Fibroblast of pulmonary artery (primary cell): Measurements from ENCODE around the gene ABCA9.
"Not testable (repeated sequence)": the region's sequence is repeated elsewhere in the genome, so short reads cannot be mapped to it uniquely, and the experiment has no call there.

ENCODE experiments used
- DNase-seq: peaks from one replicate; pipeline ENCODE4 v3.0.0-alpha.2; 2010; ENCODE audit warnings: low read depth
- H3K4me3 ChIP-seq: replicated peaks from 2 replicates; pipeline ENCODE4 v1.5.1; 2011; ENCODE audit warnings: low read depth, mild to moderate bottlenecking, control low read depth, low read length, moderate library complexity
- TF ChIP-seq, protein P1 (sequence below): IDR thresholded peaks from 2 replicates; pipeline ENCODE4 v1.5.1; 2011; ENCODE audit warnings: mild to moderate bottlenecking, control low read depth, low read length, inconsistent platforms; ENCODE audit errors: missing control alignments

Gene ABCA9

DNA sequence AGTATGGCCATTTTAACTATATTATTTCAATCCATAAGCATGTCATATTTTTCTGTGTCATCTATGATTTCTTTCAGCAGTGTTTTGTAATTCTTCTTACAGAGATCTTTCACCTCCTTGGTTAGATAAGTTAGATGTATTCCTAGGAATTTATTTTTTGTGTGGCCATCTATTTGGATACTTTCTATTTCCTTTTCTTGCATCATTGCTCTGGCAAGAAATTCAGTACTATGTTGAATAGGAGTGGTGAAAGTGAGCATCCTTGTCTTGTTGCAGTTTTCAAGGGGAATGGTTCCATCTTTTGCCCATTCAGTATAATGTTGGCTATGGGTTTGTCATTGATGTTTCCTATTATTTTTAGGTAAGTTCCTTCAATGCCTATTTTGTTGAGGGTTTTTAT, 15.1 kb upstream of the ABCA9 start:
- no peak for DNase-seq
- TF ChIP-seq, protein P1, sequence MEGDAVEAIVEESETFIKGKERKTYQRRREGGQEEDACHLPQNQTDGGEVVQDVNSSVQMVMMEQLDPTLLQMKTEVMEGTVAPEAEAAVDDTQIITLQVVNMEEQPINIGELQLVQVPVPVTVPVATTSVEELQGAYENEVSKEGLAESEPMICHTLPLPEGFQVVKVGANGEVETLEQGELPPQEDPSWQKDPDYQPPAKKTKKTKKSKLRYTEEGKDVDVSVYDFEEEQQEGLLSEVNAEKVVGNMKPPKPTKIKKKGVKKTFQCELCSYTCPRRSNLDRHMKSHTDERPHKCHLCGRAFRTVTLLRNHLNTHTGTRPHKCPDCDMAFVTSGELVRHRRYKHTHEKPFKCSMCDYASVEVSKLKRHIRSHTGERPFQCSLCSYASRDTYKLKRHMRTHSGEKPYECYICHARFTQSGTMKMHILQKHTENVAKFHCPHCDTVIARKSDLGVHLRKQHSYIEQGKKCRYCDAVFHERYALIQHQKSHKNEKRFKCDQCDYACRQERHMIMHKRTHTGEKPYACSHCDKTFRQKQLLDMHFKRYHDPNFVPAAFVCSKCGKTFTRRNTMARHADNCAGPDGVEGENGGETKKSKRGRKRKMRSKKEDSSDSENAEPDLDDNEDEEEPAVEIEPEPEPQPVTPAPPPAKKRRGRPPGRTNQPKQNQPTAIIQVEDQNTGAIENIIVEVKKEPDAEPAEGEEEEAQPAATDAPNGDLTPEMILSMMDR: no peak
- no peak overlapping the region for H3K4me3 ChIP-seq

DNA sequence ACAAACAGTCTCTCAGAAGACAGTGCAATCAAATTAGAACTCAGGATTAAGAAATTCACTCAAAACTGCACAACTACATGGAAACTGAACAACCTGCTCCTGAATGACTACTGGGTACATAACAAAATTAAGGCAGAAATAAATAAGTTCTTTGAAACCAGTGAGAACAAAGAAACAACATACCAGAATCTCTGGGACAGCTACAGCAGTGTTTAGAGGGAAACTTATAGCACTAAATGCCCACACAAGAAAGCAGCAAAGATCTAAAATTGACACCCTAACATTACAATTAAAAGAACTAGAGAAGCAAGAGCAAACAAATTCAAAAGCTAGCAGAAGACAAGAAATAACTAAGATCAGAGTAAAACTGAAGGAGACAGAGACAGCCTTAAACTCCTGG, 12.7 kb upstream of the ABCA9 start:
- not testable (repeated sequence) for H3K4me3 ChIP-seq, DNase-seq

DNA sequence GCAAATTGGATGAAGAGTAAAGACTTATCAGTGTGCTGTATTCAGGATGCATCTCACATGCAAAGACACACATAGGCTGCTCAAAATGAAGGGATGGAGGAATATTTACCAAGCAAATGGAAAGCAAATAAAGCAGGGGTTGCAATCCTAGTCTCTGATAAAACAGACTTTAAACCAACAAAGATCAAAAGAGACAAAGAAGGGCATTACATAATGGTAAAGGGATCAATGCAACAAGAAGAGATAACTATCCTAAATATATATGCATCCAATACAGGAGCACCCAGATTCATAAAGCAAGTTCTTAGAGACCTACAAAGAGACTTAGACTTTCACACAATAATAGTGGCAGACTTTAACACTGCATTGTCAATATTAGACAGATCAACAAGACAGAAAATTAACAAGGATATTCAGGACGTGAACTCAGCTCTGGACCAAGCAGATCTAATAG, 12.1 kb upstream of the ABCA9 start:
- DNase-seq, H3K4me3 ChIP-seq: not testable (repeated sequence)

DNA sequence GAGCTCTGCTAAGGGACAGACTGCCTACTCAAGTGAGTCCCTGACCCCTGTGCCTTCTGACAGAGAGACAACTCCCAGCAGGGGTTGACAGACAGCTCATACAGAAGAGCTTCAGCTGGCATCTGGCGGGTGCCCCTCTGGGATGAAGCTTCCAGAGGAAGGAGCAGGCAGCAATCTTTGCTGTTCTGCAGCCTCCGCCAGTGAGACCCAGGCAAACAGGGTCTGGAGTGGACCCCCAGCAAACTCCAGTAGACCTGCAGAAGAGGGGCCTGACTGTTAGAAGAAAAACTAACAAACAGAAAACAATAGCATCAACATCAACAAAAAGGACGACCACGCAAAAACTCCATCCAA, 10.5 kb upstream of the ABCA9 start:
- not testable (repeated sequence) for DNase-seq, H3K4me3 ChIP-seq

DNA sequence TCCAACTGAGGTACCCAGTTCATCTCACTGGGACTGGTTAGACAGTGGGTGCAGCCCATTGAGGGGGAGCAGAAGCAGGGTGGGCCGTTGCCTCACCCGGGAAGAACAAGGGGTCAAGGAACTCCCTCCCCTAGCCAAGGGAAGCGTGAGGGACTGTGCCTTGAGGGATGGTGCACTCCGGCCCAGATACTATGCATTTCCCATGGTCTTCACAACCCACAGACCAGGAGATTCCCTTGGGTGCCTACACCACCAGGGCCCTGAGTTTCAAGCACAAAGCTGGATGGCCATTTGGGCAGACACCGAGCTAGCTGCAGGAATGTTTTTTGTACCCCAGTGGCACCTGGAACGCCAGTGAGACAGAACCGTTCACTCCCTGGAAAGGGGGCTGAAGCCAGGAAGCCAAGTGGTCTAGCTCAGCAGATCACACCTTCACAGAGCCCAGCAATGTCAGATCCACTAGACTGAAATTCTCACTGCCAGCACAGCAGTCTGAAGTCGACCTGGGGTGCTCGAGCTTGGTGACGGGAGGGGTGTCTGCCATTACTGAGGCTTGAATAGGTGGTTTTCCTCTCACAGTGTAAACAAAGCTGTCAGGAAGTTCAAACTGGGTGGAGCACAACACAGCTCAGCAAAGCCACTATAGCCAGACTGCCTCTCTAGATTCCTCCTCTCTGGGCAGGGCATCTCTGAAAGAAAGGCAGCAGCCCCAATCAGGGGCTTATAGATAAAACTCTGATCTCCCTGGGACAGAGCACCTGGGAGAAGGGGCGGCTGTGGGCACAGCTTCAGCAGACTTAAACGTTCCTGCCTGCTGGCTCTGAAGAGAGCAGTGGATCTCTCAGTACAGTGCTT, 9.9 kb upstream of the ABCA9 start:
- not testable (repeated sequence) for H3K4me3 ChIP-seq, DNase-seq

- no peak for DNase-seq
- TF ChIP-seq, protein P1: no peak
- no peak overlapping the region for H3K4me3 ChIP-seq
Measured at GRCh38 chr17:69069226-69069750, 8.6 kb upstream of the ABCA9 start.

GRCh38 chr17:69067274-69068047, 6.7 kb upstream of the ABCA9 start:
- TF ChIP-seq, protein P1: peak; percentile 10
- H3K4me3 ChIP-seq: no peak overlapping the region
- no peak for DNase-seq

GRCh38 chr17:69066482-69066881, 5.8 kb upstream of the ABCA9 start:
- DNase-seq: no peak

More at GRCh38 chr17:69066482-69066881, 5.8 kb upstream of the ABCA9 start:
- H3K4me3 ChIP-seq: no peak overlapping the region
- TF ChIP-seq, protein P1: no peak
